SK-N-SH treated with all-trans-retinoic acid at 6 μM for 48 hours (cell line): ENCODE results near the gene NOA1.

Source experiments
- CSDC2 ChIP-seq: fragments of 250-450 bp; sonication (Bioruptor Pico); IDR thresholded peaks from 2 replicates; pipeline ENCODE4 v1.5.0; 2020; ENCODE audit warnings: mild to moderate bottlenecking, moderate library complexity
- ESRRG ChIP-seq: fragments of 250-450 bp; sonication (Bioruptor Pico); IDR thresholded peaks from 2 replicates; pipeline ENCODE4 v1.6.1; 2021; ENCODE audit warnings: mild to moderate bottlenecking
- GLIS3 ChIP-seq: fragments of 250-450 bp; sonication (Bioruptor Pico); IDR thresholded peaks from 2 replicates; pipeline ENCODE4 v1.5.0; 2020; ENCODE audit warnings: mild to moderate bottlenecking, moderate library complexity
- OSR1 ChIP-seq: fragments of 250-450 bp; sonication (Bioruptor Pico); IDR thresholded peaks from 2 replicates; pipeline ENCODE4 v1.8.0; 2022; ENCODE audit warnings: moderate library complexity, mild to moderate bottlenecking, inconsistent platforms
- RARB ChIP-seq: fragments of 250-450 bp; sonication (Bioruptor Pico); IDR thresholded peaks from 2 replicates; pipeline ENCODE4 v1.8.0; 2021; ENCODE audit warnings: mild to moderate bottlenecking, moderate library complexity
- ZFP30 ChIP-seq: fragments of 450-650 bp; formaldehyde crosslinking; IDR thresholded peaks from 2 replicates; pipeline ENCODE4 v1.5.0; 2022; ENCODE audit warnings: mild to moderate bottlenecking, moderate library complexity
- ZNF565 ChIP-seq: fragments of 450-650 bp; formaldehyde crosslinking; conservative IDR thresholded peaks from 2 replicates; pipeline ENCODE4 v1.5.0; 2020; ENCODE audit warnings: low read depth, mild to moderate bottlenecking, moderate library complexity
- ZNF70 ChIP-seq: fragments of 450-650 bp; formaldehyde crosslinking; IDR thresholded peaks from 2 replicates; pipeline ENCODE4 v1.5.0; 2020; ENCODE audit warnings: mild to moderate bottlenecking, moderate library complexity
- TF ChIP-seq, protein P1 (sequence below): fragments of 250-450 bp; sonication (Bioruptor Pico); IDR thresholded peaks from 2 replicates; pipeline ENCODE4 v1.5.1; 2021; ENCODE audit warnings: mild to moderate bottlenecking, moderate library complexity

DNA sequence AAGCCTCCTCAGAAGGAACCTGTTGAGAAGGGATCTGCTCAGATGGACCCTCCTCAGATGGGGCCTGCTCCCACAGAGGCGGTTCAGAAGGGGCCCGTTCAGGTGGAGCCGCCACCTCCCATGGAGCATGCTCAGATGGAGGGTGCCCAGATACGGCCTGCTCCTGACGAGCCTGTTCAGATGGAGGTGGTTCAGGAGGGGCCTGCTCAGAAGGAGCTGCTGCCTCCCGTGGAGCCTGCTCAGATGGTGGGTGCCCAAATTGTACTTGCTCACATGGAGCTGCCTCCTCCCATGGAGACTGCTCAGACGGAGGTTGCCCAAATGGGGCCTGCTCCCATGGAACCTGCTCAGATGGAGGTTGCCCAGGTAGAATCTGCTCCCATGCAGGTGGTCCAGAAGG is 46.8 kb downstream of the NOA1 start:
- TF ChIP-seq, protein P1, sequence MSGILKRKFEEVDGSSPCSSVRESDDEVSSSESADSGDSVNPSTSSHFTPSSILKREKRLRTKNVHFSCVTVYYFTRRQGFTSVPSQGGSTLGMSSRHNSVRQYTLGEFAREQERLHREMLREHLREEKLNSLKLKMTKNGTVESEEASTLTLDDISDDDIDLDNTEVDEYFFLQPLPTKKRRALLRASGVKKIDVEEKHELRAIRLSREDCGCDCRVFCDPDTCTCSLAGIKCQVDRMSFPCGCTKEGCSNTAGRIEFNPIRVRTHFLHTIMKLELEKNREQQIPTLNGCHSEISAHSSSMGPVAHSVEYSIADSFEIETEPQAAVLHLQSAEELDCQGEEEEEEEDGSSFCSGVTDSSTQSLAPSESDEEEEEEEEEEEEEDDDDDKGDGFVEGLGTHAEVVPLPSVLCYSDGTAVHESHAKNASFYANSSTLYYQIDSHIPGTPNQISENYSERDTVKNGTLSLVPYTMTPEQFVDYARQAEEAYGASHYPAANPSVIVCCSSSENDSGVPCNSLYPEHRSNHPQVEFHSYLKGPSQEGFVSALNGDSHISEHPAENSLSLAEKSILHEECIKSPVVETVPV (CRISPR knock-in tag) = no peak
- TF ChIP-seq ZNF565 (CRISPR knock-in tag) (no peak), CSDC2 (CRISPR knock-in tag) (no peak), RARB (CRISPR knock-in tag) (no peak), ZNF70 (CRISPR knock-in tag) (no peak), OSR1 (no peak), ZFP30 (CRISPR knock-in tag) (no peak), ESRRG (CRISPR knock-in tag) (no peak), GLIS3 (CRISPR knock-in tag) (no peak)
